ENCODE results near the gene C5orf63. TPM values are rescaled to one million over a fixed set of nuclear protein-coding genes. Genes with fewer than 3 reads are reported as not detected.

Gene C5orf63
- polyA plus RNA-seq, 1 donor from 2014 or later: not detected

GRCh38 chr5:127001621-127002296 lies 71.5 kb downstream of the C5orf63 start:
- Histone ChIP-seq H2AFZ (ENCODE audit: low read depth, low read length) (no peak overlapping the region), H3K9me3 (ENCODE audit: low read length) (no peaks in the 10 kb centered on the region), H3K36me3 (ENCODE audit: insufficient read depth, low read length) (no peaks in the 10 kb centered on the region), H3K27ac (ENCODE audit: low read length) (no peak overlapping the region), H3K9me2 (ENCODE audit: insufficient read depth, low read length) (no peaks in the 10 kb centered on the region), H3K4me3 (ENCODE audit: low read length) (no peak overlapping the region), H3F3A (ENCODE audit: insufficient read depth, low read length, poor library complexity, severe bottlenecking) (no peaks in the 10 kb centered on the region), H3K79me2 (replicated peaks; ENCODE audit: insufficient read depth, low read length) (no peaks in the 10 kb centered on the region), H3K9ac (ENCODE audit: low read length) (no peak overlapping the region), H3K27me3 (ENCODE audit: insufficient read depth, low read depth, low read length) (no peaks in the 10 kb centered on the region), H3K4me2 (ENCODE audit: low read length) (no peak overlapping the region), H4K20me1 (ENCODE audit: insufficient read depth) (no peaks in the 10 kb centered on the region)
- TF ChIP-seq RAD21 (conservative IDR thresholded peaks at IDR 0.05): no peak
- no peak for TF ChIP-seq TAF1 (IDR thresholded peaks at IDR 0.05; ENCODE audit: low read depth)
- TF ChIP-seq EP300 (conservative IDR thresholded peaks at IDR 0.05; ENCODE audit: poor library complexity, severe bottlenecking): no peak
- TF ChIP-seq REST (IDR thresholded peaks at IDR 0.05; ENCODE audit: borderline replicate concordance): no peak
- TF ChIP-seq POLR2AphosphoS5 (IDR thresholded peaks at IDR 0.05): no peak
- no peak for TF ChIP-seq SMC3 (conservative IDR thresholded peaks at IDR 0.05; ENCODE audit: poor library complexity)
- no peak for TF ChIP-seq EZH2 (IDR thresholded peaks at IDR 0.05; ENCODE audit: borderline replicate concordance, insufficient read depth, low read length, poor library complexity, severe bottlenecking)
- TF ChIP-seq MXI1 (conservative IDR thresholded peaks at IDR 0.05; ENCODE audit: poor library complexity, severe bottlenecking): no peak
- TF ChIP-seq CTCF (IDR thresholded peaks at IDR 0.05; ENCODE audit: poor library complexity, severe bottlenecking): no peak

Other genes with a start within 250 kb of the C5orf63 start
- 1.1 and 3.9 TPM in 2 replicates for gene MARCHF3, start 42.9 kb downstream of the C5orf63 start, polyA plus RNA-seq
- 0.05 and 0.18 TPM in 2 replicates for gene MEGF10, start 217.3 kb upstream of the C5orf63 start, polyA plus RNA-seq